ENCODE measurements around the gene PC.
"Not testable (repeated sequence)": the region's sequence is repeated elsewhere in the genome, so short reads cannot be mapped to it uniquely, and the experiment has no call there.

Gene PC

GRCh38 chr11:67001332-67001731, 43.1 kb upstream of the PC start:
- no peak overlapping the region for H3K4me3 ChIP-seq (ENCODE audit: control insufficient read depth, low read depth, low read length)
- TF ChIP-seq CTCF (conservative IDR thresholded peaks at IDR 0.05; ENCODE audit: control insufficient read depth, insufficient read depth, low read depth, low read length) = no peak
- no peak for DNase-seq (ENCODE audit: low read depth)

GRCh38 chr11:66999555-66999954, 41.4 kb upstream of the PC start:
- H3K4me3 ChIP-seq (ENCODE audit: control insufficient read depth, low read depth, low read length) = no peak overlapping the region
- no peak for TF ChIP-seq CTCF (conservative IDR thresholded peaks at IDR 0.05; ENCODE audit: control insufficient read depth, insufficient read depth, low read depth, low read length)
- no peak for DNase-seq (ENCODE audit: low read depth)

DNA sequence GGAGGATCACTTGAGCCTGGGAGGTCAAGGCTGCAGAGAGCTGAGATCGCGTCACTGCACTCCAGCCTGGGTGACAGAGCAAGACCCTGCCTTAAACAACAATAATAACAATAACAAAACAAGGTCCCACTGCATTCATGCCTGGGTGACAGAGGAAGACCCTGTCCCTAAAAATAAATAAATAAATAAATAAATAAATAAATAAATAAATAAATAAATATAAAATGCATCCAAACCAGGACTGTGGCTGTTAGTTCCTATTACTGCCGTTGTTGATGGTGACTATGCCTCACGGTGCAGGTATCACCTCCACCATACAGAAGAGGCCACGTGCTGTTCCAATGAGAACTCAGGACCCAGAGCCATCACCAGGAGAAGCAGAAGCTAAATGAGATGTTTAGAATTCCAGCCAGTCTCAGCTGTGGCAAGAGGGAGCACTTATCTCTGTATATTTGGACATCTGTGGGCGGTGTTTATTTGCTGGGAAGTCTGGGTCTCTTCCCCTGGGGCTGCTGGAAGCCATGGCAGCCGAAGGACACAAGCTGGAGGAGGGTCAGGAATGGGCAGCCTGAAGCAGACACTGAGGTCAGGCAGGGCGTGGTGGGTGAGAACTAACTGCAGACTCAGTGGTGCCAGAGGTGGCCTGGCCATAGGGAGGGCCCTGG, 38.6 kb upstream of the PC start:
- no peak for DNase-seq (ENCODE audit: low read depth)
- H3K4me3 ChIP-seq (ENCODE audit: control insufficient read depth, low read depth, low read length) = no peak overlapping the region
- TF ChIP-seq CTCF (conservative IDR thresholded peaks at IDR 0.05; ENCODE audit: control insufficient read depth, insufficient read depth, low read depth, low read length) = no peak

DNA sequence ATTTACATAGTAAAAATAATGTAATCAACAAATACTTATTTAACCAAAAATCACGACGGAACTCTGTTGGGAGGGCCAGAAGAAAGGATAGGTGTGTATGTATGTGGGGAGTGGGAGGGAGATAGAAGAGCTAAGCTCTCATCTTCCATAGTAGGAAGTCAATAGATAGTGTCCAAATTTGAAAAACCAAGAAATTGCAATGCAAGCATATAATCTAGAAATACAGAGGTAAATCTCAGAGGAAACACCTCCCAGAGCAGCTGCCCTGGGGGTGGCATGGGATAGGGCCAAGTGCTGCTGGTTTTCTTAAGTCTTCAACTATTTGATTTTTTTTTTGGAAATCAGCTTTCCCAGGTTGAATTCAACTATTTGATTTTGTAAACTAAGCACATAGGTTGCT, 33.9 kb upstream of the PC start:
- no peak overlapping the region for H3K4me3 ChIP-seq (ENCODE audit: control insufficient read depth, low read depth, low read length)
- no peak for DNase-seq (ENCODE audit: low read depth)
- TF ChIP-seq CTCF (conservative IDR thresholded peaks at IDR 0.05; ENCODE audit: control insufficient read depth, insufficient read depth, low read depth, low read length) = no peak

DNA sequence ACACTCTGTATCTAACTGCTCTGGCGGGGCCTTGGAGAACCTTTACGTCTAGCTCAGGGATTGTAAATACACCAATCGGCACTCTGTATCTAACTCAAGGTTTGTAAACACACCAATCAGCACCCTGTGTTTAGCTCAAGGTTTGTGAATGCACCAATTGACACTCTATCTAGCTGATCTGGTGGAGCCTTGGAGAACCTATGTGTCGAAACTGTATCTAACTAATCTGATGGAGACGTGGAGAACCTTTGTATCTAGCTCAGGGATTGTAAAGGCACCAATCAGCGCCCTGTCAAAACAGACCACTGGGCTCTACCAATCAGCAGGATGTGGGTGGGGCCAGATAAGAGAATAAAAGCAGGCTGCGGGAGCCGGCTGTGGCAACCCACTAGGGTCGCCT, 31.2 kb upstream of the PC start:
- not testable (repeated sequence) for H3K4me3 ChIP-seq (ENCODE audit: control insufficient read depth, low read depth, low read length); DNase-seq (ENCODE audit: low read depth)

DNA sequence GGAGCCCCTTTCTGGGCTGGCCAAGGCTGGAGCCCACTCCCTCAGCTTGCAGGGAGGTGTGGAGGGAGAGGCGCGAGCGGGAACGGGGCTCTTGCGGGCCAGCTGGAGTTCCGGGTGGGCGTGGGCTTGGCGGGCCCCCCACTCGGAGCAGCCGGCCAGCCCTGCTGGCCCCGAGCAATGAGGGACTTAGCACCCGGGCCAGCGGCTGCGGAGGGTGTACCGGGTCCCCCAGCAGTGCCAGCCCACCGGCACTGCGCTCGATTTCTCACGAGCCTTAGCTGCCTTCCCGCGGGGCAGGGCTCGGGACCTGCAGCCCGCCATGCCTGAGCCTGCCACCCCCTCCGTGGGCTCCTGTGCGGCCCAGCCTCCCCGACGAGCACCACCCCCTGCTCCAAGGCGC, 30.6 kb upstream of the PC start:
- not testable (repeated sequence) for H3K4me3 ChIP-seq (ENCODE audit: control insufficient read depth, low read depth, low read length); DNase-seq (ENCODE audit: low read depth)

GRCh38 chr11:66987924-66988637, 29.9 kb upstream of the PC start:
- TF ChIP-seq CTCF (conservative IDR thresholded peaks at IDR 0.05; ENCODE audit: control insufficient read depth, insufficient read depth, low read depth, low read length) = no peak
- no peak for DNase-seq (ENCODE audit: low read depth)

More at GRCh38 chr11:66987924-66988637, 29.9 kb upstream of the PC start:
- no peak overlapping the region for H3K4me3 ChIP-seq (ENCODE audit: control insufficient read depth, low read depth, low read length)
